SHP77 treated with DMSO at 0.1 percent for 48 hours (cell line): Measurements from ENCODE around the gene GALNT17.

Source experiments
- DNase-seq: peaks from one replicate; lab custom pipeline; 2025; lab: John Stamatoyannopoulos, UW

The GALNT17 gene

DNA sequence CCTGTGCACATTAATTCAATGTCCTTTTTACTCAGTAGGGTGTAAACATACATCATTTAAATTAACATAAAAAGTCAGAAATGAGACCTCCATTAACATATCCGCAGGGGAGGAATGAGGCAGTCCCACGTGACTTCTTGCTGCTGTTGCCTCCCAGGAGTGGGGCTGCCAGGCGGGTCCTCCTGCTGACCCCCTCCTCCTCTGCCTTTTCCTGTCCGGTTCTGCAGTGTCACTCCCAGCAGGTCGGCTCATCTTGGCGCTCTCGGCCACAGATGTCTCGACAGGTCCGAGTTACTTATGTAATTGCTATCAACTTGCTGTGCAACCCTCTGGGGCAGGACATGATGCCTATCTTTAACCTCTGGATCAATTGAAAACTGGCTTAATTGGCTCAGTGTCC lies 329.6 kb downstream of the GALNT17 start:
- DNase-seq, result no peak

GRCh38 chr7:71465741-71466189 lies 333.8 kb downstream of the GALNT17 start:
- no peak for DNase-seq

DNA sequence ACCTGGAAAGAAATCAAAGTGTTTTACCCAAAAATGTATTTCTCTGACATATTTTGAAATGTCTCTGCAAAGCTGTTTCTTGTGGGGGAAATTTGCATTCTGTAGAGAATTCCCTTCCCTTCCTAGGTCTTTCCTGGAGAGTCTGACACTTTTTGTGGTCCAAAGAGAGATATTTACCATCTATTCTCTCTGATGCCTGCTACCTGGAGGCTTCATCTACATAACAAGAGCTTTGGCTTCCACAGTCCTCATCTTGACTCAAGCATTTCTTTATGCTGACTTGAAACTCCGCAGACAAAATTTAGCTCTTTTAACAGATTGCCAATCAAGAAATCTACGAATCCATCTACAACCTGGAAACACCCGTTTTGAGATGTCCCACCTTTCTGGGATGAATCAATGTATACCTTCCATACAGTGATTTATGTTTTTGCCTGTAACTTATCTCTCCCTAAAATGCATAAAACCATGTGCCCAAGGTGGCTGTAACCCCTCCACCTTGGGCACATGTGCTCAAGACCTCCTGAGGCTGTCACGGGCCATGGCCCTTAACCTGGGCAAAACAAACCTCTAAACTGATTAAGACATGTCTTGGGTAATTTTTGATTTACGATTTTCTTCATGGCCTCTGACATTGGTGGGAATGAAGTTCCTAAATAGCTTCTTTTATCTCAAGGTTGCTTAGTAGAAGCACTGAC lies 334.7 kb downstream of the GALNT17 start:
- DNase-seq, result no peak

DNA sequence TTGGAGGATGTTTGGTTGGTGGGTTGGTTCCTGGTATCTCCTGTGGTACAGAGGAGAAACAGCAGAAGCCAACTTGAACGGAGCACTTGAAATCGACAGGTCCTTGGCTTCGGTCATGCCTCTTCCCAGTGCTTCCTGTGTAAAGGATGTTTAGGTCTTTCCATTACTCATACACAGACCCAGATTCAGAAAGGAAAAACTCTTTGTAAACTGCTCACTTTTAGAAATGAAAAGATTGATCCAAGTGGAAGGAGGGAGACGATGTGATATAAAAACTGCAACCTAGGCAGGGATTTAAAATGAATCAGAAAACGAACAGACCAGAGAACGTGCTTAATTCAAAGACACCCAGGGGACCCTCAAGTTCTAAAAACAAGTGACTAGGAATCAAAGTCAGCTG lies 338.4 kb downstream of the GALNT17 start:
- DNase-seq, result no peak

GRCh38 chr7:71470830-71471229 lies 338.9 kb downstream of the GALNT17 start:
- DNase-seq, result no peak

DNA sequence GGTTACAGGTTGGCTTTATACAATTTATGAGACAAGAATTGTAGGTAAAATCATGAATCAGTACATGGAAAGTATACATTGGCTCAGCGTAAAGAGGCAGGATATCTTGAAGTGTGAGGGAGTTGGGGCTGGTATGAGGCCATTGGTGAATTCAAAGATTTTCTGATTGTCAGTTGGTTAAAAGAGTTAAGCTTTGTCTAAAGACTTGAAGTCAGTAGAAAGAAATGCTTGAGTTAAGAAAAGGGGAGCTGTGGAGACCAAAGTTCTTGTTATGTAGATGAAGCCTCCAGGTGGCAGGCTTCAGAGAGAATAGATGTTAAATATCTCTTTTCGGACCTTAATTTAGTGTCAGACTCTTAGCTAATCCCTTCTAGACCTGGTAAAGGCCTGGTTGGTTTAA lies 341.0 kb downstream of the GALNT17 start:
- no peak for DNase-seq

GRCh38 chr7:71473366-71473967 lies 341.5 kb downstream of the GALNT17 start:
- no peak for DNase-seq

GRCh38 chr7:71477441-71477840 lies 345.5 kb downstream of the GALNT17 start:
- no peak for DNase-seq

DNA sequence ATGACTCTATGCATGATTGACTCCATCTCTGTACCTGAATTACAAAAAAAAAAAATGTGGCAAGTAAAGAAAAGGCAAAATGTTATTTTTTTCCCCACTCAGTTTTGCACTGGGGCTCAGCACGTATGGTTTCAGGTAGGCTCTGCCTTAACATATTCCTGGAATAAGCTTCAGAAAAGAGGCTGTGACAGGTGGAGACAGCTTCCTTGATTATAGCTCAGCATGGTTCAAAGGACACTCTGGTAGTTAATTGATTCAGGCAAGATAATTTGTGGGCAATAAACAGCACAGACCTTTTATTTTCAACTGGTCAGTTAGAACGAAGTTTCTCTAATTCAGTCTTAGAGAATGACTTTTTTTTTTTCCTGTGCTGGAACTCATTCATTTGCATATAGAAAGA lies 347.3 kb downstream of the GALNT17 start:
- DNase-seq, result no peak

GRCh38 chr7:71480791-71481190 lies 348.8 kb downstream of the GALNT17 start:
- no peak for DNase-seq

DNA sequence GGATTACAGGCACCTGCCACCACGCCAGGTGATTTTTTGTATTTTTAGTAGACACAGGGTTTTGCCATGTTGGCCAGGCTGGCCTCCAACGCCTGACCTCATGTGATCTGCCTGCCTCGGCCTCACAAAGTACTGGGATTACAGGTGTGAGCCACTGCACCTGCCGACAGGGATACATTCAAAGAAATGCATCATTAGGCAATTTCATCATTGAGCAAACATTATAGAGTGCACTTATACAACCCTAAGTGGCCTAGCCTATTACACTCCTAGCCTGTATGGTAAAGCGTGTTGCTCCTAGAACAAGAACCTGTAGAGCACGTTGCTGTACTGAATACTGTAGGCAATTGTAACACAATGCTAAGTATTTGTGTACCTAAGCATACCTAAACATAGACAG lies 350.3 kb downstream of the GALNT17 start:
- DNase-seq, result peak; percentile 10

- no peak for DNase-seq
Observed at GRCh38 chr7:71484380-71484779, 352.4 kb downstream of the GALNT17 start.

- no peak for DNase-seq
Observed at GRCh38 chr7:71485586-71485985, 353.6 kb downstream of the GALNT17 start.

DNA sequence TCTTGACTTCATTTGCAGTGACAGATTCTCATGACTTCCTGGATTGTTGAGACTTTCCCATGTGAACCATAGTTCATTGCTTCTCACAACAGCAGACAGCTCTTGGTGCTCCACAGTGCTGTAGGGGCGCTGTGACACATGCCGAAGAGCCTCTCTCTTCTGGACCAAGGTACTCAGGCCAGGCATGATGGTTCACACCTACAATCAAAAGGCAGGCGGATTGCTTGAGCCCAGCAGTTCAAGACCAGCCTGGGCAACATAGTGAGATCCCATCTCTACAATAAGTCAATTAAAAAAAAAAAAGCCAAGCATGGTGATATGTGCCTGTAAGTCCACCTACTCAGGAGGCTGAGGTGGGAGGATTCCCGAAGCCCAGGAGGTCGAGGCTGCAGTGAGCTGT lies 354.5 kb downstream of the GALNT17 start:
- no peak for DNase-seq

GRCh38 chr7:71486856-71487628 lies 355.1 kb downstream of the GALNT17 start:
- DNase-seq, result no peak

GRCh38 chr7:71488308-71488707 lies 356.4 kb downstream of the GALNT17 start:
- no peak for DNase-seq

- no peak for DNase-seq
Observed at GRCh38 chr7:71491336-71491735, 359.4 kb downstream of the GALNT17 start.

DNA sequence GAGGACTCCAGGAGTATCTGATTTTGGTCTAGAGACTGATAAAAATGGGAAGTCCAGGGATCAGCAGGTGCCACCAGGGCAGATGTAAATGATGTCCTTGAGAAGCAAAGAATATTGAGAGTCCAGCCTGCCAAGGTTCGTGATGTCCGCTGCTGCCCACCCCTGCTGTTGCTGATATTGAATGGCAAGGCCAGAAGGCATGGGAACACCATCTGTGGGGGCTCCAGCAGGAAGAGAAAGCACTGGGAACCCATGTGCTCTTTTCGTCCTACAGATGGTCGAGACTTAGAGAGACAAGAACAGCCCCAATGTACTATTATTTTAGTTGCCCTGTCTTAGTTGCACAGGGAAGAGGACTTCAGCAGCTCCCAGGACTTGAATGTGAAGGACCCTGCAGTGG lies 363.9 kb downstream of the GALNT17 start:
- no peak for DNase-seq

- DNase-seq, result no peak
Observed at GRCh38 chr7:71497256-71497946, 365.5 kb downstream of the GALNT17 start.

DNA sequence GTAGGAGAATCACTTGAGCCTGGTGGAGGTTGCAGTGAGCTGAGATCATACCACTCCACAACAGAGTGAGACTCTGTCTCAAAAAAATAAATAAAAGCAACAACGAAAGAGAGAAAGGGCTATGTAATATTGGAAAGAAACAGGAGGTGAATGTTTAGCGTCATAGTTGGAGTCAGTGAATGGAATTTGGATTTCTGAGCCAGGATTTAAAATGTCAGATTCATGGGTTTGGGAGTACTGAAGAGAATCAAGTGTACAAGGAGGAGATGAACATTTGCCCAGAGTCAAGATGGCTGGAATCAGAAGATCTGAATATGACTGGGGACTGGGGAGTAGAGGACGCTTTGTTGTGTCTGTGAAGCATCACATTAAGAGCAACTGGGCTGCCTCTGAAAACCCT lies 366.4 kb downstream of the GALNT17 start:
- DNase-seq, result no peak

DNA sequence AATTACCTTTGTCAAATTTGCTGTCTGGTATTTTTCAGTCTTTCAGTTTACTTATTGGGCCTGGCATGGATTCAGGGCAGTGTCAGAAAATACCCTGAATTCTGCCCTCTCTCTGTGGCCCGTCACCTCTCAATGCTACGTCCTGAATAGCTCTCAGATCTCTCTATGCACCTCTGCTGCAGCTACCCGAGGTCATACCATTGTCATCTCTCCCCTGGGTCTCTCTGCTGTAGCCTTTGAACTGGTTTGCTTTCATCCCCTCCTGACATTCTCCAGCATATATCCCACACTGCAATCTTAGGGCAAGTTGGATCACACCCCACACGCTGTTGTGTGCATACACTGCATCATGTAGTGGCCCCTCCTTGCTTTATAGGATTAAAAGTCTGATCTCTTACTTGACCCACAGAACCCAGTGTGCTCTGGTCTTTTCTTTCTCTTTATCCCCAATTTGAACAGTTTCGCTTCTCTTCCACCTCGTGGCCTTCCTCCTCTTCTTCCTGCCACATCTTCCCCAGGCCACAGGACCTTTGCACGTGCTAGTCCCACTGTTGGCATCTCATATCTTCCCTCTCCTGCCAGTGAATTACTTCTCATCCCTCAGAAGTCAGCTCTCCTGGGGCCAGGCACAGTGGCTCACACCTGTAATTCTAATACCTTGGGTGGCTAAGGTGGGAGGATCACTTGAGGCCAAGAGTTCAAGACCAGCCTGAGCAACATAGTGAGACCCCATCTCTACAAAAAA lies 372.9 kb downstream of the GALNT17 start:
- no peak for DNase-seq

DNA sequence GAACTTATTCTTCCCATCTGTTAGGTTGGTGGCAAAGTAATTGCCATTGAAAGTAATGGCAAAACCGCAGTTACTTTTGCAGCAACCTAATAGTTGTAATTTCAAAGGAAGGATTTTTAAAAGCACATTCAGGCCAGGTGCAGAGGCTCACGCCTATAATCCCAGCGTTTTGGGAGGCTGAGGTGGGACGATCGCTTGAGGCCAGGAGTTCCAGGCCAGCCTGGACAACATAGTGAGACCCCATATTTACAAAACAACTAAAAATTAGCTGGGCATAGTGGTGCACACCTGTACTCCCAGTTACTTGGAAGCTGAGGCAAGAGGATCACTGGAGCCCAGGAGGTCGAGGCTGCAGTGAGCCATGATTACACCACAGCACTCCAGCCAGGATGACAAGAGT lies 374.9 kb downstream of the GALNT17 start:
- no peak for DNase-seq
